SU-DHL-6 (cell line): ENCODE results near the gene PIEZO1.

Source experiments
- H2AFZ ChIP-seq: fragments of 200-600 bp; sonication (generic); 2 replicates; pipeline ENCODE4 v1.6.1; 2014; ENCODE audit warnings: low read depth, mild to moderate bottlenecking, moderate library complexity, mixed read lengths, antibody characterized with exemption, low read length; ENCODE audit not compliant: severe bottlenecking
- H3F3A ChIP-seq: fragments of 200-600 bp; shearing (Covaris generic); 2 replicates; pipeline ENCODE4 v1.6.0; 2016; ENCODE audit warnings: antibody characterized with exemption, mild to moderate bottlenecking; ENCODE audit not compliant: insufficient read depth
- H3K27ac ChIP-seq: fragments of 200-600 bp; sonication (generic); 2 replicates; pipeline ENCODE4 v1.5.1; 2016; ENCODE audit warnings: low read depth, mild to moderate bottlenecking, low read length, moderate library complexity, mixed read lengths
- H3K27me3 ChIP-seq: fragments of 200-600 bp; sonication (generic), shearing (Covaris generic); 2 replicates; pipeline ENCODE4 v1.6.0; 2014; ENCODE audit warnings: mild to moderate bottlenecking, low read length
- H3K36me3 ChIP-seq: fragments of 200-600 bp; sonication (generic); 2 replicates; pipeline ENCODE4 v1.6.1; 2014; ENCODE audit warnings: mild to moderate bottlenecking, low read length, mixed read lengths
- H3K4me2 ChIP-seq: fragments of 300-600, 200-600 bp; shearing (Covaris generic), sonication (generic); 2 replicates; pipeline ENCODE4 v1.6.0; 2014; ENCODE audit warnings: low read length, low read depth, mild to moderate bottlenecking; ENCODE audit not compliant: poor library complexity, severe bottlenecking
- H3K4me3 ChIP-seq: fragments of 200-600 bp; sonication (generic); 2 replicates; pipeline ENCODE4 v1.5.1; 2014; ENCODE audit warnings: antibody characterized with exemption, low read length, mild to moderate bottlenecking, mixed read lengths; ENCODE audit not compliant: insufficient read depth, poor library complexity, severe bottlenecking
- H3K79me2 ChIP-seq: fragments of 200-600 bp; sonication (generic); 2 replicates; pipeline ENCODE4 v1.6.1; 2014; ENCODE audit warnings: mild to moderate bottlenecking, low read length, moderate library complexity; ENCODE audit not compliant: insufficient read depth
- H3K9ac ChIP-seq: fragments of 200-600 bp; sonication (generic); 2 replicates; pipeline ENCODE4 v1.7.0; 2014; ENCODE audit warnings: mild to moderate bottlenecking, low read length
- H3K9me2 ChIP-seq: fragments of 200-600 bp; sonication (generic); replicated peaks from 2 replicates; pipeline ENCODE4 v1.6.1; 2014; ENCODE audit warnings: low read length; ENCODE audit not compliant: insufficient read depth
- H3K9me3 ChIP-seq: fragments of 200-600 bp; sonication (generic); 2 replicates; pipeline ENCODE4 v1.6.1; 2014; ENCODE audit warnings: low read length, mixed read lengths; ENCODE audit not compliant: insufficient read depth
- H4K20me1 ChIP-seq: fragments of 200-600 bp; sonication (generic); 2 replicates; pipeline ENCODE4 v1.6.1; 2014; ENCODE audit warnings: low read depth, mild to moderate bottlenecking, antibody characterized with exemption, low read length, moderate library complexity, mixed read lengths
- CTCF ChIP-seq: fragments of 200-600 bp; sonication (generic); IDR thresholded peaks from one replicate; pipeline ENCODE4 v1.5.1; 2017; ENCODE audit warnings: antibody characterized with exemption, mild to moderate bottlenecking, low read length, moderate library complexity; ENCODE audit not compliant: insufficient read depth, poor library complexity, severe bottlenecking
- EZH2phosphoT487 ChIP-seq: fragments of 200-600 bp; sonication (generic), shearing (Covaris generic); conservative IDR thresholded peaks from 2 replicates; pipeline ENCODE4 v1.6.1; 2018; ENCODE audit warnings: mild to moderate bottlenecking, antibody characterized with exemption, low read length, moderate library complexity, mixed read lengths

Gene PIEZO1

GRCh38 chr16:88804552-88805339 is 19.7 kb upstream of the PIEZO1 start:
- peak overlapping the region; percentile 99 for H3K9ac ChIP-seq
- no peaks in the 10 kb centered on the region for H3K36me3 ChIP-seq
- H3K9me3 ChIP-seq = no peaks in the 10 kb centered on the region
- peak overlapping the region; percentile 93 for H3K4me2 ChIP-seq
- no peaks in the 10 kb centered on the region for H3K9me2 ChIP-seq
- H2AFZ ChIP-seq = no peak overlapping the region
- peak overlapping the region; percentile 97 for H3K4me3 ChIP-seq
- TF ChIP-seq CTCF = no peak
- TF ChIP-seq EZH2phosphoT487 = no peak
- H3K79me2 ChIP-seq = peaks cover 18% of the 10 kb centered on the region
- H3K27me3 ChIP-seq = no peaks in the 10 kb centered on the region
- H3K27ac ChIP-seq = peak overlapping the region; percentile 90
- no peaks in the 10 kb centered on the region for H4K20me1 ChIP-seq
- peaks cover 32% of the 10 kb centered on the region for H3F3A ChIP-seq

- H3K4me3 ChIP-seq = peak overlapping the region; percentile 97
- H2AFZ ChIP-seq = no peak overlapping the region
- no peaks in the 10 kb centered on the region for H3K9me3 ChIP-seq
- peak overlapping the region; percentile 93 for H3K4me2 ChIP-seq
- H3K27me3 ChIP-seq = no peaks in the 10 kb centered on the region
- H3F3A ChIP-seq = peaks cover 26% of the 10 kb centered on the region
- H3K9ac ChIP-seq = peak overlapping the region; percentile 99
- H3K36me3 ChIP-seq = no peaks in the 10 kb centered on the region
- H3K27ac ChIP-seq = peak overlapping the region; percentile 90
- H3K9me2 ChIP-seq = no peaks in the 10 kb centered on the region
- H3K79me2 ChIP-seq = peaks cover 18% of the 10 kb centered on the region
- no peaks in the 10 kb centered on the region for H4K20me1 ChIP-seq
- no peak for TF ChIP-seq CTCF
- TF ChIP-seq EZH2phosphoT487 = no peak
Observed at GRCh38 chr16:88804173-88804551, 19.1 kb upstream of the PIEZO1 start.

GRCh38 chr16:88803264-88803987 is 18.4 kb upstream of the PIEZO1 start, which contains the start of gene CDT1:
TSS of gene CDT1 (plus strand) at chr16:88803789. CDS start at chr16:88803832, 43 bp downstream.
- Histone ChIP-seq H3K79me2 (peaks cover 18% of the 10 kb centered on the region), H4K20me1 (no peaks in the 10 kb centered on the region), H3K27ac (peak within 1 kb of the TSS; percentile 90), H3K9me3 (no peaks in the 10 kb centered on the region), H2AFZ (no peak within 1 kb of the TSS), H3F3A (peaks cover 19% of the 10 kb centered on the region), H3K36me3 (no peaks in the 10 kb centered on the region), H3K9me2 (no peaks in the 10 kb centered on the region), H3K9ac (peak within 1 kb of the TSS; percentile 99), H3K4me2 (peak within 1 kb of the TSS; percentile 93), H3K27me3 (no peaks in the 10 kb centered on the region), H3K4me3 (peak within 1 kb of the TSS; percentile 97)
- TF ChIP-seq CTCF = no peak
- TF ChIP-seq EZH2phosphoT487 = no peak
